PC-3 (cell line): Measurements from ENCODE around the gene FAF2. TPM values are rescaled to one million over a fixed set of nuclear protein-coding genes. Genes with fewer than 3 reads are reported as not detected.
A peak's percentile ranks its signal among the peaks of the same experiment; 100 is the strongest.

Experiments
- ATAC-seq: fragments of 200-7000 bp; cut with Tn5 transposase; 2 replicates; pipeline ENCODE4 v1.9.1; 2020; ENCODE audit warnings: mild to moderate bottlenecking, moderate library complexity
- BruUV-seq: library from RNA; stranded (reverse); fragments of 400-500 nt; replicated peaks from 2 replicates; lab custom pipeline; 2021; lab: Mats Ljungman, UMichigan
- CTCF ChIA-PET: fragments of 300-600 bp; sonication (Branson Sonifier 250); formaldehyde crosslinking; loops from one replicate; lab custom pipeline; 2022; ENCODE audit warnings: antibody characterized with exemption; lab: Charles Lee
- POLR2A ChIA-PET: fragments of 300-600 bp; sonication (Branson Sonifier 250); formaldehyde crosslinking; loops from one replicate; lab custom pipeline; 2022; ENCODE audit warnings: antibody characterized with exemption; ENCODE audit not compliant: unreplicated experiment; lab: Charles Lee
- DNase-seq: peaks from one replicate; pipeline ENCODE4 v3.0.0-alpha.2; 2015
- H2AFZ ChIP-seq: fragments of 300-600 bp; sonication (generic); 2 replicates; pipeline ENCODE4 v1.6.0; 2016; ENCODE audit warnings: antibody characterized with exemption, low read length
- H3F3A ChIP-seq: fragments of 300-600 bp; sonication (generic); one replicate; pipeline ENCODE4 v1.6.0; 2017; ENCODE audit warnings: antibody characterized with exemption, low read length, control low read depth, mild to moderate bottlenecking; ENCODE audit not compliant: unreplicated experiment
- H3K27ac ChIP-seq: fragments of 300-600 bp; sonication (generic); 2 replicates; pipeline ENCODE4 v1.5.1; 2016; ENCODE audit warnings: mild to moderate bottlenecking, low read length
- H3K27me3 ChIP-seq: fragments of 300-600 bp; sonication (generic); 2 replicates; pipeline ENCODE4 v1.6.1; 2016; ENCODE audit warnings: low read length, mixed read lengths
- H3K36me3 ChIP-seq: fragments of 300-600 bp; sonication (generic); 2 replicates; pipeline ENCODE4 v1.6.1; 2016; ENCODE audit warnings: low read depth, mixed run types, low read length, mixed read lengths
- H3K4me1 ChIP-seq: fragments of 300-600 bp; sonication (generic); 2 replicates; pipeline ENCODE4 v1.5.1; 2016; ENCODE audit warnings: low read length; ENCODE audit not compliant: insufficient read depth
- H3K4me2 ChIP-seq: fragments of 300-600 bp; sonication (generic); 2 replicates; pipeline ENCODE4 v1.6.0; 2016; ENCODE audit warnings: low read length
- H3K4me3 ChIP-seq: fragments of 300-600 bp; sonication (generic); 2 replicates; pipeline ENCODE4 v1.5.1; 2016; ENCODE audit warnings: mild to moderate bottlenecking, low read length, mixed read lengths
- H3K79me2 ChIP-seq: fragments of 300-600 bp; sonication (generic); 2 replicates; pipeline ENCODE4 v1.6.1; 2017; ENCODE audit warnings: low read length, mixed read lengths
- H3K9ac ChIP-seq: fragments of 300-600 bp; sonication (generic); 2 replicates; pipeline ENCODE4 v1.6.0; 2016; ENCODE audit warnings: mild to moderate bottlenecking, low read length
- H3K9me2 ChIP-seq: fragments of 300-600 bp; sonication (generic); replicated peaks from 2 replicates; pipeline ENCODE4 v1.6.1; 2016; ENCODE audit warnings: mixed run types, low read length, mixed read lengths
- H3K9me3 ChIP-seq: fragments of 300-600 bp; sonication (generic); 2 replicates; pipeline ENCODE4 v1.6.1; 2016; ENCODE audit warnings: low read length, mixed read lengths
- H4K20me1 ChIP-seq: fragments of 300-600 bp; sonication (generic); 2 replicates; pipeline ENCODE4 v1.6.1; 2016; ENCODE audit warnings: low read length, mixed read lengths
- EZH2 ChIP-seq: fragments of 300-600 bp; sonication (generic); IDR thresholded peaks from one replicate; pipeline ENCODE4 v1.6.1; 2017; ENCODE audit warnings: antibody characterized with exemption, mild to moderate bottlenecking, low read length; ENCODE audit not compliant: unreplicated experiment
- EZH2phosphoT487 ChIP-seq: fragments of 300-600 bp; sonication (generic); IDR thresholded peaks from 2 replicates; pipeline ENCODE4 v1.6.1; 2018; ENCODE audit warnings: mild to moderate bottlenecking, antibody characterized with exemption, low read length, borderline replicate concordance
- intact Hi-C: fragments of 100-400 bp; cut with micrococcal nuclease; formaldehyde crosslinking; loops from 2 replicates; pipeline ENCODE4 v1.9.0; 2023
- total RNA-seq: library from RNA; depleted of rRNA; stranded (reverse); fragments of >200 nt; gene quantifications from 2 replicates; pipeline ENCODE4 v1.2.3, GENCODE V29; 2014
- TF ChIP-seq, protein P1 (sequence below): fragments of 300-600 bp; sonication (generic); conservative IDR thresholded peaks from 2 replicates; pipeline ENCODE4 v1.5.1; 2017; ENCODE audit warnings: antibody characterized with exemption, low read depth, mild to moderate bottlenecking, low read length

FAF2 gene
- total RNA-seq, 1 experiment from 2014 or later: 51.4 TPM

- H4K20me1 ChIP-seq: peaks cover 13% of the 10 kb centered on the region
- H3K27me3 ChIP-seq: no peaks in the 10 kb centered on the region
- H3K9me2 ChIP-seq: no peaks in the 10 kb centered on the region
- H3K4me3 ChIP-seq: peak overlapping the region; percentile 93
- intact Hi-C loops: no loop called here
- ATAC-seq (no peak), DNase-seq (peak; percentile 19)
- no peaks in the 10 kb centered on the region for H3K9me3 ChIP-seq
- ChIA-PET CTCF (no interaction called here), POLR2A (no interaction called here)
- H3K9ac ChIP-seq: peak overlapping the region; percentile 97
- peaks cover 43% of the 10 kb centered on the region for H3K79me2 ChIP-seq
- TF ChIP-seq EZH2 (no peak), EZH2phosphoT487 (no peak)
- TF ChIP-seq, protein P1, sequence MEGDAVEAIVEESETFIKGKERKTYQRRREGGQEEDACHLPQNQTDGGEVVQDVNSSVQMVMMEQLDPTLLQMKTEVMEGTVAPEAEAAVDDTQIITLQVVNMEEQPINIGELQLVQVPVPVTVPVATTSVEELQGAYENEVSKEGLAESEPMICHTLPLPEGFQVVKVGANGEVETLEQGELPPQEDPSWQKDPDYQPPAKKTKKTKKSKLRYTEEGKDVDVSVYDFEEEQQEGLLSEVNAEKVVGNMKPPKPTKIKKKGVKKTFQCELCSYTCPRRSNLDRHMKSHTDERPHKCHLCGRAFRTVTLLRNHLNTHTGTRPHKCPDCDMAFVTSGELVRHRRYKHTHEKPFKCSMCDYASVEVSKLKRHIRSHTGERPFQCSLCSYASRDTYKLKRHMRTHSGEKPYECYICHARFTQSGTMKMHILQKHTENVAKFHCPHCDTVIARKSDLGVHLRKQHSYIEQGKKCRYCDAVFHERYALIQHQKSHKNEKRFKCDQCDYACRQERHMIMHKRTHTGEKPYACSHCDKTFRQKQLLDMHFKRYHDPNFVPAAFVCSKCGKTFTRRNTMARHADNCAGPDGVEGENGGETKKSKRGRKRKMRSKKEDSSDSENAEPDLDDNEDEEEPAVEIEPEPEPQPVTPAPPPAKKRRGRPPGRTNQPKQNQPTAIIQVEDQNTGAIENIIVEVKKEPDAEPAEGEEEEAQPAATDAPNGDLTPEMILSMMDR: no peak
- H3F3A ChIP-seq: no peaks in the 10 kb centered on the region
- BruUV-seq: no TSS peak
- peaks cover 32% of the 10 kb centered on the region for H3K4me1 ChIP-seq
- H3K4me2 ChIP-seq: peak overlapping the region; percentile 96
- peaks cover 11% of the 10 kb centered on the region; the same call in 1 of the 2 replicates for H3K36me3 ChIP-seq
- H2AFZ ChIP-seq: no peak overlapping the region
- peak overlapping the region; percentile 74 for H3K27ac ChIP-seq
Observed at GRCh38 chr5:176535101-176535663, 87.0 kb downstream of the FAF2 start.

DNA sequence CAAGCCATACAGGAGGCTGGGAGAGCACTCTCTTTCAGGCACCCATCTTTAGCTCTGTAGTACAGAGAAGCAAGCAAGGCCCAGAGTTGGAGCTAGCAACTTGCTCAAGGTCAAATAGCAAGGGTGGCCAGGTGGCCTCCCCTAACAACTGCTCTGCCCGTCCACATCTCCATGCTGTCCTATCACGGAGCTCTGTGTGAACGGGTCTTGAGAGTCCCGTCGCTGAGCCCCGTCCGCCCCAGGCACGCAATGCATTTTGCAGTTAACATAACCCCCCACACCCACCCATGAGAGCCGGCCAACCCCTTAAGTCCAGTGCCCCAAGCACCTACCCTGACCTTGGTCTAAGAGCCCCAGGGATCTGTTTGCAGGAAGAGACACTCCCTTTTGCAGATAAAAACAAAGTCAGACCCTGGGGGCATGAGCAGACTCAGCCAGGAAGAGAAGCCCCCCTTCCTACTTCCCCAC, 87.5 kb downstream of the FAF2 start:
- Histone ChIP-seq H3K4me1 (peaks cover 32% of the 10 kb centered on the region), H3K27ac (peak overlapping the region; percentile 74), H3K9me2 (no peaks in the 10 kb centered on the region), H3K36me3 (peaks cover 11% of the 10 kb centered on the region; the same call in 1 of the 2 replicates), H3K4me2 (peak overlapping the region; percentile 96), H3K79me2 (peaks cover 43% of the 10 kb centered on the region), H3K9me3 (no peaks in the 10 kb centered on the region), H3K4me3 (peak overlapping the region; percentile 93), H4K20me1 (peaks cover 13% of the 10 kb centered on the region), H3F3A (no peaks in the 10 kb centered on the region), H3K9ac (peak overlapping the region; percentile 97), H3K27me3 (no peaks in the 10 kb centered on the region), H2AFZ (no peak overlapping the region)
- ATAC-seq (no peak), DNase-seq (peak; percentile 17)
- CTCF ChIA-PET: interaction anchor here (0.7 to 3.2 kb wide), 2 partner anchors 88 to 919 kb away, joined by 5 to 13 read pairs; no protein-coding TSS in a partner anchor
- intact Hi-C loops: no loop called here
- POLR2A ChIA-PET: no interaction called here
- TSS peak; percentile 9 for BruUV-seq
- TF ChIP-seq EZH2phosphoT487 (no peak), EZH2 (no peak)
- TF ChIP-seq, protein P1: no peak
